OCI-LY7 (cell line): ENCODE results near the gene TMEM41B. TPM values are rescaled to one million over a fixed set of nuclear protein-coding genes. Genes with fewer than 3 reads are reported as not detected.
"Not testable (repeated sequence)": the region's sequence is repeated elsewhere in the genome, so short reads cannot be mapped to it uniquely, and the experiment has no call there.

Experiments used
- BruUV-seq: library from RNA; stranded (reverse); fragments of 400-500 nt; replicated peaks from 2 replicates; lab custom pipeline; 2021; lab: Mats Ljungman, UMichigan
- CTCF ChIA-PET: fragments of 300-600 bp; sonication (Branson Sonifier 250); formaldehyde crosslinking; loops from one replicate; lab custom pipeline; 2022; ENCODE audit warnings: antibody characterized with exemption; ENCODE audit not compliant: unreplicated experiment; lab: Charles Lee
- POLR2A ChIA-PET: fragments of 300-600 bp; sonication (Branson Sonifier 250); formaldehyde crosslinking; loops from one replicate; lab custom pipeline; 2022; ENCODE audit warnings: antibody characterized with exemption; lab: Charles Lee
- DNase-seq: peaks from one replicate; pipeline ENCODE4 v3.0.0-alpha.2; 2015; ENCODE audit warnings: low spot score
- H2AFZ ChIP-seq: fragments of 200-600 bp; sonication (generic), shearing (Covaris generic); 2 replicates; pipeline ENCODE4 v1.6.1; 2014; ENCODE audit warnings: mild to moderate bottlenecking, antibody characterized with exemption, low read length, moderate library complexity
- H3K27ac ChIP-seq: fragments of 200-600 bp; sonication (generic); 2 replicates; pipeline ENCODE4 v1.5.1; 2014; ENCODE audit warnings: mixed run types, low read depth, mild to moderate bottlenecking, moderate library complexity, low read length, inconsistent platforms; ENCODE audit not compliant: poor library complexity, severe bottlenecking
- H3K36me3 ChIP-seq: fragments of 200-600 bp; sonication (generic); 2 replicates; pipeline ENCODE4 v1.6.1; 2014; ENCODE audit warnings: mild to moderate bottlenecking, antibody characterized with exemption, low read length, moderate library complexity, mixed read lengths; ENCODE audit not compliant: insufficient read depth
- H3K4me1 ChIP-seq: fragments of 200-600 bp; sonication (generic); 2 replicates; pipeline ENCODE4 v1.5.1; 2014; ENCODE audit warnings: mild to moderate bottlenecking, low read length; ENCODE audit not compliant: insufficient read depth, poor library complexity, severe bottlenecking
- H3K4me2 ChIP-seq: fragments of 200-600 bp; sonication (generic); 2 replicates; pipeline ENCODE4 v1.6.1; 2014; ENCODE audit warnings: mild to moderate bottlenecking, low read length
- H3K4me3 ChIP-seq: fragments of 200-600 bp; sonication (generic); 2 replicates; pipeline ENCODE4 v1.5.1; 2014; ENCODE audit warnings: mild to moderate bottlenecking, low read depth, low read length; ENCODE audit not compliant: poor library complexity, severe bottlenecking
- H3K79me2 ChIP-seq: fragments of 200-600 bp; sonication (generic); 2 replicates; pipeline ENCODE4 v1.6.1; 2016; ENCODE audit warnings: low read depth, mild to moderate bottlenecking, low read length, moderate library complexity, mixed read lengths; ENCODE audit not compliant: insufficient read depth
- H3K9me2 ChIP-seq: fragments of 200-600 bp; sonication (generic); 2 replicates; pipeline ENCODE4 v1.6.1; 2016; ENCODE audit warnings: mild to moderate bottlenecking, low read length, mixed read lengths; ENCODE audit not compliant: insufficient read depth
- H3K9me3 ChIP-seq: fragments of 200-600 bp; sonication (generic); 2 replicates; pipeline ENCODE4 v1.6.1; 2014; ENCODE audit warnings: mild to moderate bottlenecking, mixed run types, low read length, mixed read lengths
- H4K20me1 ChIP-seq: fragments of 200-600 bp; sonication (generic); 2 replicates; pipeline ENCODE4 v1.6.1; 2014; ENCODE audit warnings: mild to moderate bottlenecking, antibody characterized with exemption, low read length, moderate library complexity, mixed read lengths; ENCODE audit not compliant: insufficient read depth
- CTCF ChIP-seq: fragments of 200-600 bp; sonication (generic); conservative IDR thresholded peaks from 2 replicates; pipeline ENCODE4 v1.5.1; 2014; ENCODE audit warnings: mild to moderate bottlenecking, antibody characterized with exemption, low read length, moderate library complexity, mixed read lengths
- EZH2phosphoT487 ChIP-seq: fragments of 200-600 bp; sonication (generic); IDR thresholded peaks from 2 replicates; pipeline ENCODE4 v1.6.1; 2018; ENCODE audit warnings: low read depth, borderline replicate concordance, mild to moderate bottlenecking, mixed run types, antibody characterized with exemption, low read length, moderate library complexity, mixed read lengths
- intact Hi-C: fragments of 100-400 bp; cut with micrococcal nuclease; formaldehyde crosslinking; loops from one replicate; pipeline ENCODE4 v1.10.0; 2022; ENCODE audit not compliant: unreplicated experiment
- total RNA-seq, 2 experiments: library from RNA; depleted of rRNA in 1 of 2; stranded (reverse); fragments of >200 nt in 1 of 2; shearing (Covaris generic) in 1 of 2; gene quantifications; 2 replicates each; pipeline ENCODE4 v1.2.3, GENCODE V29; 2014 to 2022

TMEM41B gene
- total RNA-seq, 2 experiments from 2014 or later, result 44.3 to 46.9 TPM

DNA sequence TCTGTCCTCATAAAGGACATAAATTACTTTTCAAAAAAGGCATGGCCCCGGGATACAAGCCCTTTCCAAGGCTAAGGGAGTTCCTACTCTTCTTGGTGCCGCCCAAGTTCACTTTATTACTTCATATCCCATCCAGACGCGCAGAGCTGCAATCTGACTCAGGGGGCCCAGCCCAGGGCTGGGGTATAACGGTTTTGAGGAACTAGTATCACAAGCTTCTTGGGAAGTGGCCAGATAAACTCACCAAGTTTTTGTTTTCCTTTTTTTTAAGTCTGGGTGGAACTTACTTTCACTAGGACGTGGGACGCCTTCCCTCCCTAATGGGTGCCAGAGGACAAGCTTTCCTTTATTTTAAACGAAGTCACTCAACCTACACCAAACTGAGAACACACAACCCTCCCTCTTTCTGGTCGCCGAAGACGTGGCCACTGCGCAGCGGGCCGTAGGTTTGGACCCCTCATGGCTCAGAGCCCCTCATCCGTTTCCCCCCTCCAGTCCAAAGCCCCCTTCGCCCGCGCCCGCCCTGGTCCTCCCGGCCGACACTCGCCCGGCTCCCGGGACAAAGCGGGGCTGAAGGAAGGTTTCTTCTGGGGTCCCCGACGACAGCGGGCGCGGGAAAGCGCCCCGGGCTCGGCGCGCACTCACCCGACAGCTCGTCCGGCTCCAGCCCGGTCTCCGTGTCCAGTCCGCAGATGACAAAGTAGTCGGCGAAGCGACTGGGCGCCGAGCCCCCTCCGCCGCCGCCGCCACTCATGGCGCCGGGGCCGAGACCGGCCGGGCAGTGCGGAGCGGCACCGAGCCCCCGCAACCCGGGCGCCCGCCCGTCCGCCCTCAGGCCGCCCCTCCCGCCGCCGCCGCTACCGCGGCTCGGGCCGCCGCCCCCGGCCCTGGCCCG, 49.8 kb downstream of the TMEM41B start:
- POLR2A ChIA-PET, result no interaction called here
- peak overlapping the region; percentile 35; the same call in 1 of the 2 replicates for H2AFZ ChIP-seq
- no peaks in the 10 kb centered on the region for H3K36me3 ChIP-seq
- no TSS peak for BruUV-seq
- H4K20me1 ChIP-seq, result no peaks in the 10 kb centered on the region
- no peak for DNase-seq
- H3K9me3 ChIP-seq, result no peaks in the 10 kb centered on the region
- CTCF ChIA-PET, result no interaction called here
- H3K4me1 ChIP-seq, result peaks cover 25% of the 10 kb centered on the region
- H3K27ac ChIP-seq, result no peak overlapping the region
- intact Hi-C loops, result loop anchor here (5.0 kb wide), 2 partner anchors 57 to 97 kb away; no protein-coding TSS in a partner anchor
- 0 out of 2 replicates have a peak, but pooled peaks have one; percentile 36 for TF ChIP-seq EZH2phosphoT487
- no peak for TF ChIP-seq CTCF
- no peaks in the 10 kb centered on the region for H3K79me2 ChIP-seq
- peak overlapping the region; percentile 66 for H3K4me3 ChIP-seq
- H3K9me2 ChIP-seq, result no peaks in the 10 kb centered on the region
- peak overlapping the region; percentile 61 for H3K4me2 ChIP-seq

- DNase-seq, result peak; percentile 24
- intact Hi-C loops, result loop anchor here (5.0 kb wide), 2 partner anchors 57 to 97 kb away; no protein-coding TSS in a partner anchor
- peak overlapping the region; percentile 35; the same call in 1 of the 2 replicates for H2AFZ ChIP-seq
- H3K36me3 ChIP-seq, result no peaks in the 10 kb centered on the region
- H3K9me3 ChIP-seq, result no peaks in the 10 kb centered on the region
- BruUV-seq, result no TSS peak
- no peak overlapping the region for H3K27ac ChIP-seq
- POLR2A ChIA-PET, result interaction anchor here (0.6 kb wide), 1 partner anchor 52 kb away, joined by 3 read pairs; no protein-coding TSS in a partner anchor
- peaks cover 25% of the 10 kb centered on the region for H3K4me1 ChIP-seq
- no peaks in the 10 kb centered on the region for H3K9me2 ChIP-seq
- peak overlapping the region; percentile 61 for H3K4me2 ChIP-seq
- no peaks in the 10 kb centered on the region for H3K79me2 ChIP-seq
- CTCF ChIA-PET, result no interaction called here
- no peaks in the 10 kb centered on the region for H4K20me1 ChIP-seq
- TF ChIP-seq EZH2phosphoT487 (no peak), CTCF (no peak)
- H3K4me3 ChIP-seq, result peak overlapping the region; percentile 66
These were observed 50.5 kb downstream of the TMEM41B start for GRCh38 chr11:9263840-9264315.

- DNase-seq, result peak; percentile 60
- BruUV-seq, H3K27ac ChIP-seq, H3K4me3 ChIP-seq, H3K79me2 ChIP-seq, H3K9me3 ChIP-seq, H3K36me3 ChIP-seq, H4K20me1 ChIP-seq, H3K9me2 ChIP-seq, H2AFZ ChIP-seq: not testable (repeated sequence)
- ChIA-PET CTCF (interaction anchor here (0.5 to 0.7 kb wide), 2 partner anchors 25 to 246 kb away, joined by 3 read pairs; no protein-coding TSS in a partner anchor), POLR2A (interaction anchor here (0.6 to 1.4 kb wide), 5 partner anchors 11 to 199 kb away, joined by 3 to 6 read pairs (median 3); no protein-coding TSS in a partner anchor)
- H3K4me1 ChIP-seq, result peaks cover 25% of the 10 kb centered on the region
- H3K4me2 ChIP-seq, result peak overlapping the region; percentile 30; the same call in 1 of the 2 replicates
- intact Hi-C loops, result loop anchor here (5.0 kb wide), 2 partner anchors 53 to 93 kb away; no protein-coding TSS in a partner anchor
These were observed 53.6 kb downstream of the TMEM41B start for GRCh38 chr11:9260838-9261146.
